GM21390 (cell line): ENCODE results near the gene PIPOX.

Experiments used
- ATAC-seq: cut with Tn5 transposase; IDR thresholded peaks from one replicate; pipeline ENCODE4 v1.9.1; 2021; ENCODE audit not compliant: unreplicated experiment

The PIPOX gene

DNA sequence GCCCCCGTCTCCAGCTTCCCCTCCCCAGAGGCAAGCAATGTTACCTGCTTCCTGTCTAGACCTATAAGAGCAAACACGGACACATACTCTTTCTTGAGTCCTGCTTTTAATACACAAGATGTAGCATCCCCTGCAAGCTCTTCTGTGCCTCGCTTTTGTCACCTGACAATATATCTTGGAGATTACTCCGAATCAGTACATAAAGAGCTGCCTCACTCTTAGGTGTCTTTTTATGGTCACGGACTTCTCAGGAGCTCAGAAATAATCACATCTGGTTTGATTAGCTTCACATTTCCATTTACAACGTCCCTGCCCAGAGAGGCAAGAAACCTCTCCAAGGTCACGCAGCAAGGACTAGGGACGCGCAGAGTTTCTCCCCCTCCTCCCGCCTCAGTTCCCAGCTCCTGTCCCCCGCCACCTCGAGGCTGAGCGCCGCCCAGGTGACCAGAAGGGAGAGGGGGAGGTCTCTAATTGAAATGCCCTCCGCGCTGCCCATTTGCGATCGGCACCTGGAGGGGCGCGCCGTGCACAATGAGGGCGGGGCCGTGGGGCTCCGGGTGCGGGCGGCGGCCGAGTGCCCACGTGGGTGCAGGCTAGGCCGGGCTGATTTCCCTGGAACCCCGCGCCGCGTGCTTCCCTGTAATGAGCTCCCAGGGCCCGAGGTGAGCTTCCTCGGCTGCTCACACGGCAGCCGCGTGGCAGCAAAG lies 23.3 kb upstream of the PIPOX start:
- ATAC-seq, result no peak

DNA sequence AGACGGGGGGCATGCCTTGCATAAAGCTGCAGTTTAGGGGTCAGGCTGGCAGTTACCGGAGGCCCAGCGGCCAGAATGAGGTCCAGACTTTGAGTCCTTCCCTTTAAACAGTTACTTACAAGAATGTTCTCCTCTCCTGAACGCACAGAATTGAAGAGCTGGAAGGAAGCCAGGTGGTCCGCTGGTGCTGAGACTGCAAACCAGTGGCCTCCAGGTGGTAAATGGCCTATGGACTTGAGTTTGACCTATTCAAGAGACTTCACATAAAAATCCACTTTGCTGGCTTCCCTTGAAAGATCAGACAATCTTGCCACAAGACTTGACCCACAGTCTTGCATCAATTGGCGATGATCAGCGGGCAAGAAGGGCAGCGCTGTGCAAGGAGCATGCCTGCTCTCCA lies 22.4 kb upstream of the PIPOX start:
- ATAC-seq, result no peak

DNA sequence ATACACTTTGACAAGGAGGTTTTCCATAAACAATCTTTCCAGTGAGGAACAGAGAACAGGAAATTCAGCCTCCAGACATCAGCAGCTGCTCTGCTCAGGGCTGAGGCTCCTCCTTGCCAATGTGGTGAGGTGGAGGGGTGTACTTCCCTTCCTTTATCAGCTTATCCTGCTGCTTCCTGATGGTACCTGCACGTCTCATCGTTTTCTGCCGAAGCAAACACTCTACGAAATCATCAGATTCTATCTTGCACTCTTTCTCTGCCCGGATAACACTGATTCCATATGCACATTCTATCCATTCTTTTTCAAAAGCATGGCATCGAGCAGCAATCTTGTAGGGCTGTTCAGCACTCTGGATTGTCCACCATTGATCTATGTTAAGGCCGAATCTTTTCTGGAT lies 21.7 kb upstream of the PIPOX start:
- no peak for ATAC-seq

DNA sequence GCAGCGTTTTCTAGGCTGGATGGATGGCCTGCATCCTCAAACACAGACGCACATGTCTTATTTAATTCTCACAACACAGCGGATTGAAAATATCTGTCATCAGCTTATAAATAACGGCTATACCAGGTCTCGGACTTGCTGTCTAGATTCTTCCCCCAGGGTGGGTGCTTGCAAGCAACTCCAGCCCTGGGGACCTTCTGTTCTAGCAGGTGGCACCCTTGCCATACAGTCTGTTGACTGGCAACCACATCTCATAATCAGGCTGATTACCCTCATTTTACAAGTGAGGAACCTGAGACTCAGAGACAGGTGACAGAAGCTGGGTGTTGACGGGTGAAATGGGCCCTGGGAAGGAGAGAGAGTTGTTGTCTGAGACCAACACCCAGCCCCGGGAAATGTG lies 20.9 kb upstream of the PIPOX start:
- ATAC-seq, result no peak

DNA sequence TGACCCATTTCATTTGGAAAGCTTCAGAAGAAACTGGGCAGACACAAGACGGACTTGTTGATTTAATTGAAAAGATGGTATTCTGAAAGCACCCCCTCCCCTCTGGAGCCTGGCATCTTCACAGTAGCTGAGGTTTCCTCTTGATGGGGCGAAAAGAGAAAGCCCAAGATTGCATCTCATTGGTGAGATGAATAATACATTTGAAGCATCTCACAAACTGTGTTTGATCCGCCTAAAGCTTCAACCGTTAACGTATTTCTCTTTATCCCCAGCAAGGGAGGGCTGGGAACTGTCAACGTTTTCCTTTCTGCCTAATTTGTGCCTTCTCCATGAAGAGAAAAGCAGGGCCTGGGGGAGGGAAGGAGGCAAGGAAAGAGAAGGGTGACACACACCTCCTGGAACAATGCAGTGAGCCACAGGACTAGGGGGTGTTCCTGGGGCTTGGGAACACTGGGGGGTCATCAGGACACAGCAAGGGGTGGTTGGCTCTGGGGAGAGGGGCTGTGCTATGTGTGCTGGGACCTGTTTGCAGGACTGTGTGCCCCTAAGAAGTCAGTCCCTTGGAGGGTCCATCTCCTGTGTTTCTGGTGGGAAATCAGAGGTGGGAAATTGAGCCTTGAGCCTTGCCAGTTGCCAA lies 18.5 kb upstream of the PIPOX start:
- no peak for ATAC-seq

DNA sequence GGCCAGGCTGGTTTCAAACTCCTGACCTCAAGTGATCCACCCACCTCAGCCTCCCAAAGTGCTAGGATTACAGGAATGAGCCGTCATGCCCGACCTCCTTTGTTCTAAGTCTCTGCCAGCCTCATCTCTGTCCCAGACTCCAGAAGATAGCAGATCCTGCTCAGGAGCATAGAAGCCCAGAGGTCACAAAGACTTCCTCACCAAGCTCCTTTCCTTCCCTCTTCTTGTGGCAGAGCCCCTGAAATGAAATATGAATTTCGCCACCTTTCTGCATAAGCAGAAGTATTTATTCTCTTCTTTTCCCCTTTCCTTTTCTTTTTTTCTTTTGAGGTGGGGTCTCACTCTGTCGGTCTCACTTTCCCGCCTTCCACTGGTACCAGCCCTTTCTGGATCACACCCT lies 11.5 kb upstream of the PIPOX start:
- no peak for ATAC-seq

DNA sequence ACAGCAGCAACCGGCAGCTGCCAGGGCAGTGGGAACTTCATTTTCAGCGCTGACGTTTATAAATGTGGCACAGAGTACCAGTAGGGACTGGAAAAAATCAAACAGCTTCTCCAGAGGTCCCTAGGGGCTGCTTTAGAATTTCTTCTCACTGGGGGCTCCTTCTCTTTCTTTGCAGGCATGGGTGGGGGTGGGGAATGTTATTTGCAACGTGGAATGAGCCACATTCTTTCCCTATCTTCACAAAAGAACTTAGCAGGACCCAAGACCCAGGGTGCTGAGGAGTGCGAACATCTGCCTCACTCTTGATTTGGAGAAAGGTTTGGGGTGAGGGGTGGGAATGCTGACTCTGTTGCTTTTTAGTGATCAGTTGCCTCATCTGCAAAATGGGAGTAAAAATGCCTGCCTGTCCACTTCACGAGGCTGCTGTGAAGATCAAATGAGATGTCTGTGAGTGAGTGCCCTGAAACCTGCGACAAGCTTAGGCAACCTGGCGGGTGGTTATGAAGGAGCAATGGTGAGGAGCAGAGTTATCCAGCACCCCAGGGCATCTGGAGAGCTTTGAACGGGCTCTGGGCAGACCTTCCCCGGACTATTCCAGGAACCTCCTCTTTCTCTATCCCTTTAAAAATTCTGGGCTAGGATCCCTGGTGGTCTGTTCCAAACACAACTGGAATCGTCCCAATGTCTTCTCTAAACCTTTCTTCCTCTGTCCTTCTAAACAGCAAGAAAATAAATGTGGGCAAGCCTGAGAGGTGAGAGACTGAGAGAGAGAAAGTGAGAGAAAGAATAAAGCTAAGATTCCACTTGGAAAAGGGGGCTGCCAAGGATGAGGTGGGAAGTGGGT lies 10.7 kb upstream of the PIPOX start:
- no peak for ATAC-seq

DNA sequence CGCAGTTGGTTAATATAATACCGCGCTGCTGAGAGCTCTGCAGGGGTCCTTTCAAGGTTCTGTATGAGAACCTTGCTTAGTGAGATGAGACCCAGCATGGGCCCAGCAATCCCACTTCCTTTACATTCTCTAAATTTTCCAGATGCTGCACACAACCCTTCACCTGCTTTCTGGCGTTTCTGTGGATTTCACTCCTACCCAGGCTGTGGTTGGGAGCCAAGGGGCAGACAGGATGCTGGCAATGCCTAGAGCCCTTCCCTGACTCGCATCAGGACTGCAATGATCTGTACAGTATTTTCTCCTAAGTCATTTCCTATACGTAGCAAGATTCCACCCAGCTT lies 10.1 kb upstream of the PIPOX start:
- ATAC-seq, result no peak

DNA sequence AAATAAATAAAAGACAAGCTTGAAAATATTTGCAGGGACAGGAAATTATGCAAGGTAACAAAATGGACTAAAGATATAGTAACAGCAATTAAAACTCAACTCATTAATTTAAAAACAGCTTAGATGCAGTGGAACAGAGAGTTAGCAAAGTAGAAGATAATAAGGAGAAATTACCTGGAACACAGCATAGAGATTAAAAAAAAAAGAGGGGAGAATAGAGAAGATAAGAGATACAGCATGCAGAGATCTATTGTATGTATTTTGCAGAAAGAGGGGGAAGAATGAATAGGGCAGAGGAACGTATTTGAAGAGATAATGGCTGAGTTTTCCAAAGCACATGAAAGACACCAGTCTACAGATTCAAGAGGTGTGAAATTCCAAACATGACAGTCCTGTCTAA lies 8.4 kb upstream of the PIPOX start:
- ATAC-seq, result no peak

DNA sequence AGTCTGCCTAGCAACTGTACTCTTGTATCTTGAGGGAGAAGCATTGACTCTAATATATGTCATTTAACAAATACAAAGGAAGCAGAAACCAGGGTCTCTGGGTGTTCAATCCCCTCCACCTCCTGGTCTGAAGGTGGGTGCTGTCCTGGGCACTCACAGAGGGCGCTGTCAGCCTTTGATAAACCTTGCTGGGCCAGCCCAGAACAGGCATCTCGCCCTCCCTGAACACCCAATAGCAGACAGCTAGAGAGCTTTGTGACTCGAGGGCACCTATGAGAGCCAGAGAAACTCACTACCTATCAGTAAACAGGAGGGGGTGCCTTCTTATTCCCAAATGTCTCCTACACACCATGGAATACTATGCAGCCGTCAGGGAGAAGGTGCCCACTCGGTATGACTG lies 6.4 kb upstream of the PIPOX start:
- no peak for ATAC-seq

DNA sequence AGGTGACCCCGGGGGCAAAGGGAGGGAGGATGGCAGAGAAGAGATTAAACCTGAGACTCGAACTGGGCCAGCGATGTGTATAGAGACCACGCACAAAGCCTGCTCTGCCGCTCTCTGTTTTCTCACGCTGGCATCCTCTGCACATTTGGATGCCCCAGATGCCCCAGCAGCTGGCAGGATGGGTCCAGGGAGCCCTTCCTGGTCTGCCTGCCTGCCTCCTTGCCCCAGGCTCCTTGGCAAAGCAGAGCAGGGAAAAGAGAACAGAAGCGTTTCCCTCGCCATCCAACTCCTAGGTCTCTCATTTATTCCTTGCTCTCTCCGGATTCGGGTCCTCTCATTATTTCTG lies 5.2 kb upstream of the PIPOX start:
- no peak for ATAC-seq

DNA sequence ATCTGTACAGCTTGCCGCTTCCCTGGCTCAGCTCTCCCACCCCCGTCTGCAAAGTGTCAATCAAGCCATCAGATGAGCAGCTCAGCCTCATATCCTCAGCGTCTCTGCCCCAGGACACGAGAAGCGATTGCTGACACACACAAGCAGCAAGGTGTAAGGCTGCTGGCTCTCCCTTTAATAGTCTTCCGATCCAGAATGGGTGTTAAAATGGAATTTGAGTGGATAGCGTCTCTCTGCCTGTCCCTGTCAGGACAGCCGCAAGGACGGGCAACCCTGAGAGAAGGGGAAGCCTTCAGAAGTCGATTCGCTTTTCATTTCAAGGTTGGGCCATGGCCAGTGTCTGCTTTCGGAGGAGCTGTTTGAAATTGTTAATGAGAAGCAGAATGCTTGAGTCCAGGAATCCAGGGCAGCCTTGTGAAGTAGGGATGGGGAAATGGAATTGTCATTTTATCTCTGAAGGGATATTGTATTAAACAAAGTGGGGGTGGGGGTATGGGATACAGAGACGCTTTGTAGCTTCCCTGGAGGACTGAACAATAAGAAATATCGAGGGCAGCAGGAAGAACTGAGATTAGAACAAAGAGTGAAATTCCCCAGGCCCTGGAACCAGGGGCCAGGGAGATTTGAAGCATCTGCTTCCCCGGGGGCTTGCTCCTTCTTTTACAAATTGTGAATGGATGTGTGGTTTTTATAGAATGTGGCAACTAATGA lies 4.7 kb upstream of the PIPOX start:
- no peak for ATAC-seq

DNA sequence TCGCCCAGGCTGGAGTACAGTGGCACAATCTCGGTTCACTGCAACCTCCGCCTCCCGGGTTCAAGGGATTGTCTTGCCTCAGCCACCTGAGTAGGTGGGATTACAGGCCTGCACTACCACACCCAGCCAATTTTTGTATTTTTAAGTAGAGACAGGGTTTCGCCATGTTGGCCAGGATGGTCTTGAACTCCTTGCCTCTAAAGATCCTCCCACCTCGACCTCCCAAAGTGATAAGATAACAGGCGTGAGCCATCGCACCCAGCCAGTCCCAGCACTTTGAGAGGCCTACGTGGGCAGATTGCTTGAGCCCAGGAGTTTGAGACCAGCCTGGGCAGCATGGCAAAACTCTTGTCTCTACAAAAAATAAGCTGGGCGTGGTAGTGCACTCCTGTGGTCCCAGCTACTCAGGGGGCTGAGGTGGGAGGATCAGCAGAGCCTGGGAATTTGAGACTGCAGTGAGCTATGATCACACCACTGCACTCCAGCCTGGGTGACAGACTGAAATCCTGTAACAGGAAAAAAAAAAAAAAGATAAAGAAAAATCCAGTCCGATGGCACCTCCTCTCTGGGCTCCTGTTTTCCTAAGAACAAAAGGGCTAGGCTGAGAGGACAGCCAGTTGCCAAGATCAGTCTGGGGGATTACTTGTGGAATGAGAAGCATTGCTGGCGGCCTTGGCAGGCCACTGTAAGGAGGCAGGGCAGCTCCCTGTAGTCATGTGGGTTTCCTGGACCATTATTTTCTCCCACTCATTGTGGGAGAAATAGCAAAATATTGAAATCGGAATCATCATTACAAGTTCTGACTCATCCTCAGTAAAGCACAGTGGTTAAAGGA lies 3.0 kb upstream of the PIPOX start:
- ATAC-seq, result no peak

DNA sequence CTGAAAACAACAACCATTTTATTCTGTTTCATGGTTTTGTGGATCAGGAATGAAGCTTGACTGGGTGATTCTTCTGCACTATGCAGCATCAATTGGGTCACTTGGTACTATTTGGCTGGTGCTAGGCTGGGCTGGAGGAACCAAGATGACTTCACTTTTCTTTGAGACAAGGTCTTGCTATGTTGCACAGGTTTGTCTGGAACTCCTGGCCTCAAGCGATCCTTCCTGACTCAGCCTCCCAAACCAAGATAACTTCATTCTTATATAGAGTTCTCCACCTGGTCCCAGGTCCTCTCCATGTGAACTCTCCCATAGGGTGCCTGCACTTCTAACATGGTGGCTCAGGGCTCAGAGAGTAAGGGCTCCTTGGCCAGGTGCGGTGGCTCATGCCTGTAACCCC lies 1.9 kb upstream of the PIPOX start:
- no peak for ATAC-seq

DNA sequence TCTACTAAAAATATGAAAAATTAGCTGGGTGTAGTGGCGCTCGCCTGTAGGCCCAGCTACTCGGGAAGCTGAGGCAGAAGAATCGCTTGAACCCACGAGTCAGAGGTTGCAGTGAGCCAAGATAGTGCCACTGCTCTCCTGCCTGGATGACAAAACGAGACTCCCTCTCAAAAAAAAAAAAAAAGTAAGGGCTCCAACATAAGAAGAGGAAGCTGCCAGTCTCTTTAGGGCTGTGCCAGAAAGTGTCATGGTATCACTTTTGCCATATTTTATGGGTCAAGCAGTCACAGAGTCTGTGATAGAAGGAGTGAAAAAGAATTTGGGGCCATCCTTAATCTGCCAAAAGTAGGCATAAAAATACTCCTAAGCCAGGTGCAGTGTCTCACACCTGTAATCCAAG lies 1.4 kb upstream of the PIPOX start:
- ATAC-seq, result no peak

DNA sequence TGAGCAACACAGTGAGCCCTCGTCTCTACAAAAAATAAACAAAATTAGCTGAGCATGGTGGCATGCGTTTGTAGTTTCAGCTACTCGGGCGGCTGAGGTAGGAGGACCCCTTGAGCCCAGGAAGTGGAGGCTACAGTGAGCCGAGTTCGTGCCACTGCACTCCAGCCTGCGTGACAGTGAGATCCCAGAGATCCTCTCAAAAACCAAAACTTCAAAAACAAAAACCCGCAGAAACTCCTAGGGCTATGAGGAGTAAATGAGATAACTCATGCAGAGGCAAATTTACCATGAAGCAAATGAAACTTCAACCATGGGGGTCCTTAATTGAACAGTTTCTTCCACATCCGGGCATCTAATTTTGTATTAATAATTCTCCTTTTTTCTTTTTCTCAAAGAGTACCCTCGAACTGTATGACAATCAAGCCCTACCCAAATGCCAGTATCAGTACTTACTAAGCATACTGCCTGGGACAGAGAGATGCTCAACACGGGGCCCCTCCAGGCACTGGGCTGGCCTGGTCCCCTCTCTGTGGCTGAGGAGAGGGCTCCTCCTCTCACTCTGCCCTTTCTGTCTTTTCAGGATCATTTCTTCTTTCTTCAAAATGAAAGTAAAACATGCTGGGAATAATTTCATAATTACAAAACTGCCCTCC lies 789 bp upstream of the PIPOX start:
- no peak for ATAC-seq

DNA sequence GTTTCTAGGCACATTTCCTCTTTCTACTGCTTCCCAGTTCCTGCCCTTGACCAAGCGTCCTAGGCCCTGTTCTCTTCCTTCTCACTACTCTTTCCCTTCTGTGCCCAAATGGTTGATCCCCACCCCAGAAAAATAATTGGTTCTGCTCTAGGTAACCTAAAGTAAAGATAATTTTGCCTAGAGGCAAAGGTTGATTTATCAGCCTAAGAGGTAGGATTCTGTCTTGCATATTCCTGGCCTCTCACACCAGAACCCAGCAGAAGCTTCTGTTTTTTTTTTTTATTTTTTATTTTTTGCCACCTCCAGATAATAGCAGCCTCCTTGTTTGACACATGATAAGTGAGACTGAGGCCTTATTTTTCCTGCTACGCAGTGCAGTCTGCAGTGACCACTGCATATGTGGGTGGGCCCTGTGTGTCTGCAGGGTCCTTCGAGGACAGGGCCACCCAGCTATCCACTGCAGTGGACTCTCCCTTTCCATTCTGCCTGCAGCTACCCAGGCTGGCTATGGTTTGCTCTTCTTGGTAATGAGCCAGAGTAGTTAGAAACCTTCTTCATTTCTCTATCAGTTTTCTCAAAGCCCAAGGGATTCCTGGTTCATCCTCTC lies 701 bp downstream of the PIPOX start:
- no peak for ATAC-seq

DNA sequence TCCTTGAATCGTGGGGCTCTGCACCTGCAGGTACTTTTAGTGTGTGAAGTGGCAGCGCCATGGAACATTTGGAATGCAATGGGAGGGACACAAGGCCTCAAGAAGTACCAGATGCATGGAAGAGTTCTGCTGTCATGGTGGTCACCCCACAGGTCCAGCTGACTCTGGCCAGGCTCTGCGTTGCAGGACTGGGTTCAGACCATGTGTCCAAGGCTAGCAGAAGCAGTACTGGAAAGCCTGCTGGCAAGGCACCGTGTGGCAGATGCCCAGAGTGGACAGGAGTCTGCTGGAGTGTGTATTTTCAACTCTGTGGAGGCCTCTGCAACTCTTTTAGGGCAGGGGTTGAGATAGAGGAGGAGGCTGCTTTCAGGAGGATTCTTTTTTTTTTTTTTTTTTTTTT lies 2.1 kb downstream of the PIPOX start:
- no peak for ATAC-seq

DNA sequence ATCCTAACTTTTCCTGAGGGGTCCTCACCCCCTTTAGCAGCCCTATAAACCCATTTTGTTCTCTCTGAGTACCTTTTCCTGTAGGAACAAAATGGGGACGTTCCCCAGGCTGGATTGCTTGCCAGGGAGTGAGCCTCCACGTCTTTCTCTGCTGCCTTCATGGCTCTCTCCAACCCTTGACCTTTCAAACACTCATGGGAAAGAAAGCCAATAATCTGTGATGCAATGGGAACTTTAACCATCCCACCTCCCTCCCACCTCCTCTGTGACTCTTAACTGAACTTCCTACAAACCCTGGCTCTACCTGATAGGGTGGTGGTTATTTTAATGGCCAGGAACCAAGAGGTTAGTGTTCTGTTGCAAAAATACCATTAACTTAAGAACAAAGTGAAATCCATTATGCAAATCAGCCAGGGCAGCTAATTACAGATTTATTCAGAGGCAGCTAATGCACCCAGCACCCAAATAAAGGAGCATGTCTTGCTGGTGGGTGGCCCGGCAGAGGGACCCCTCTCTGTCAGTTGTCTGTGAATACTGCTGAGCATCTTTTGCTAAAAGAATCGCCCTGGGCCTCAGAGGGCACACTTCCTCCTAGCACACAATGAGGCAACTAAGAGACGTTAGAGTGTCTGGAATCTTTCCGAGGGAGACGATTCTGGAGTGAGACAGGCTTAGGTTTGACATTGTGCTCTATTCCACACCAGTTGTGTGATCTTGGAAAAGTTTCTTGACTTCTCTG lies 3.0 kb downstream of the PIPOX start:
- no peak for ATAC-seq
